WTC11 (cell line): ENCODE results near the gene CDH1. TPM values are rescaled to one million over a fixed set of nuclear protein-coding genes. Genes with fewer than 3 reads are reported as not detected.

ENCODE experiments used
- CBFB ChIP-seq: sonication (generic); formaldehyde crosslinking; IDR thresholded peaks from 2 replicates; pipeline ENCODE4 v1.8.1; 2022; ENCODE audit warnings: mild to moderate bottlenecking, low read depth, missing genetic modification reagents
- E2F1 ChIP-seq: sonication (generic); formaldehyde crosslinking; IDR thresholded peaks from 2 replicates; pipeline ENCODE4 v1.8.0; 2022; ENCODE audit warnings: mild to moderate bottlenecking, missing genetic modification reagents
- ELF4 ChIP-seq: sonication (generic); formaldehyde crosslinking; IDR thresholded peaks from 2 replicates; pipeline ENCODE4 v1.8.1; 2022; ENCODE audit warnings: low read depth, mild to moderate bottlenecking, moderate library complexity, missing genetic modification reagents
- ERG ChIP-seq: fragments of 250-450 bp; sonication (Bioruptor Pico); IDR thresholded peaks from 2 replicates; pipeline ENCODE4 v1.8.0; 2021; ENCODE audit warnings: mild to moderate bottlenecking
- FOXK1 ChIP-seq: sonication (generic); formaldehyde crosslinking; IDR thresholded peaks from 2 replicates; pipeline ENCODE4 v1.8.0; 2022; ENCODE audit warnings: mild to moderate bottlenecking, moderate library complexity, missing genetic modification reagents
- MAX ChIP-seq: sonication (generic); formaldehyde crosslinking; IDR thresholded peaks from 2 replicates; pipeline ENCODE4 v1.8.0; 2022; ENCODE audit warnings: mild to moderate bottlenecking, missing genetic modification reagents
- MXD4 ChIP-seq: fragments of 250-450 bp; sonication (Bioruptor Pico); IDR thresholded peaks from 2 replicates; pipeline ENCODE4 v1.8.0; 2021; ENCODE audit warnings: mild to moderate bottlenecking, moderate library complexity, borderline replicate concordance
- MYBL2 ChIP-seq: sonication (generic); formaldehyde crosslinking; IDR thresholded peaks from 2 replicates; pipeline ENCODE4 v1.8.1; 2023; ENCODE audit warnings: mild to moderate bottlenecking, moderate library complexity, missing genetic modification reagents
- NFYB ChIP-seq: sonication (generic); formaldehyde crosslinking; conservative IDR thresholded peaks from 2 replicates; pipeline ENCODE4 v1.8.0; 2022; ENCODE audit warnings: low read depth, missing genetic modification reagents
- TP53 ChIP-seq: sonication (generic); formaldehyde crosslinking; IDR thresholded peaks from 2 replicates; pipeline ENCODE4 v1.8.1; 2023; ENCODE audit warnings: mild to moderate bottlenecking, missing genetic modification reagents
- ZBTB21 ChIP-seq: sonication (generic); formaldehyde crosslinking; IDR thresholded peaks from 2 replicates; pipeline ENCODE4 v1.8.1; 2023; ENCODE audit warnings: mild to moderate bottlenecking, missing genetic modification reagents, borderline replicate concordance
- ZNF138 ChIP-seq: sonication (generic); formaldehyde crosslinking; conservative IDR thresholded peaks from 2 replicates; pipeline ENCODE4 v1.8.1; 2022; ENCODE audit warnings: mild to moderate bottlenecking, moderate library complexity, missing genetic modification reagents
- ZNF281 ChIP-seq: sonication (generic); formaldehyde crosslinking; IDR thresholded peaks from 2 replicates; pipeline ENCODE4 v1.8.0; 2023; ENCODE audit warnings: mild to moderate bottlenecking, missing genetic modification reagents
- ZNF317 ChIP-seq: sonication (generic); formaldehyde crosslinking; IDR thresholded peaks from 2 replicates; pipeline ENCODE4 v1.8.1; 2023; ENCODE audit warnings: low read depth, mild to moderate bottlenecking, moderate library complexity, missing genetic modification reagents, borderline replicate concordance
- ZNF416 ChIP-seq: fragments of 250-450 bp; sonication (Bioruptor Pico); IDR thresholded peaks from 2 replicates; pipeline ENCODE4 v1.9.0; 2021; ENCODE audit warnings: mild to moderate bottlenecking, inconsistent platforms
- total RNA-seq: library from RNA; stranded (reverse); gene quantifications from 3 replicates; pipeline ENCODE4 v1.2.3, GENCODE V29; 2021
- TF ChIP-seq, protein P1 (sequence below): sonication (generic); formaldehyde crosslinking; IDR thresholded peaks from 2 replicates; pipeline ENCODE4 v1.8.0; 2022; ENCODE audit warnings: mild to moderate bottlenecking, missing genetic modification reagents
- TF ChIP-seq, protein P2 (sequence below): sonication (generic); formaldehyde crosslinking; IDR thresholded peaks from 2 replicates; pipeline ENCODE4 v1.8.0; 2023; ENCODE audit warnings: missing genetic modification reagents, mild to moderate bottlenecking, borderline replicate concordance
- TF ChIP-seq, protein P3 (sequence below): sonication (generic); formaldehyde crosslinking; conservative IDR thresholded peaks from 2 replicates; pipeline ENCODE4 v1.8.1; 2023; ENCODE audit warnings: mild to moderate bottlenecking, low read depth, missing genetic modification reagents, moderate library complexity

CDH1 gene
- total RNA-seq, 1 experiment from 2014 or later, result 278 TPM

DNA sequence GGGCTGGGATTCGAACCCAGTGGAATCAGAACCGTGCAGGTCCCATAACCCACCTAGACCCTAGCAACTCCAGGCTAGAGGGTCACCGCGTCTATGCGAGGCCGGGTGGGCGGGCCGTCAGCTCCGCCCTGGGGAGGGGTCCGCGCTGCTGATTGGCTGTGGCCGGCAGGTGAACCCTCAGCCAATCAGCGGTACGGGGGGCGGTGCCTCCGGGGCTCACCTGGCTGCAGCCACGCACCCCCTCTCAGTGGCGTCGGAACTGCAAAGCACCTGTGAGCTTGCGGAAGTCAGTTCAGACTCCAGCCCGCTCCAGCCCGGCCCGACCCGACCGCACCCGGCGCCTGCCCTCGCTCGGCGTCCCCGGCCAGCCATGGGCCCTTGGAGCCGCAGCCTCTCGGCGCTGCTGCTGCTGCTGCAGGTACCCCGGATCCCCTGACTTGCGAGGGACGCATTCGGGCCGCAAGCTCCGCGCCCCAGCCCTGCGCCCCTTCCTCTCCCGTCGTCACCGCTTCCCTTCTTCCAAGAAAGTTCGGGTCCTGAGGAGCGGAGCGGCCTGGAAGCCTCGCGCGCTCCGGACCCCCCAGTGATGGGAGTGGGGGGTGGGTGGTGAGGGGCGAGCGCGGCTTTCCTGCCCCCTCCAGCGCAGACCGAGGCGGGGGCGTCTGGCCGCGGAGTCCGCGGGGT is at the start of gene CDH1 (continued):
- TF ChIP-seq, protein P1, sequence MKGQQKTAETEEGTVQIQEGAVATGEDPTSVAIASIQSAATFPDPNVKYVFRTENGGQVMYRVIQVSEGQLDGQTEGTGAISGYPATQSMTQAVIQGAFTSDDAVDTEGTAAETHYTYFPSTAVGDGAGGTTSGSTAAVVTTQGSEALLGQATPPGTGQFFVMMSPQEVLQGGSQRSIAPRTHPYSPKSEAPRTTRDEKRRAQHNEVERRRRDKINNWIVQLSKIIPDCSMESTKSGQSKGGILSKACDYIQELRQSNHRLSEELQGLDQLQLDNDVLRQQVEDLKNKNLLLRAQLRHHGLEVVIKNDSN (CRISPR knock-in tag), result peak; percentile 79
- TF ChIP-seq, protein P2, sequence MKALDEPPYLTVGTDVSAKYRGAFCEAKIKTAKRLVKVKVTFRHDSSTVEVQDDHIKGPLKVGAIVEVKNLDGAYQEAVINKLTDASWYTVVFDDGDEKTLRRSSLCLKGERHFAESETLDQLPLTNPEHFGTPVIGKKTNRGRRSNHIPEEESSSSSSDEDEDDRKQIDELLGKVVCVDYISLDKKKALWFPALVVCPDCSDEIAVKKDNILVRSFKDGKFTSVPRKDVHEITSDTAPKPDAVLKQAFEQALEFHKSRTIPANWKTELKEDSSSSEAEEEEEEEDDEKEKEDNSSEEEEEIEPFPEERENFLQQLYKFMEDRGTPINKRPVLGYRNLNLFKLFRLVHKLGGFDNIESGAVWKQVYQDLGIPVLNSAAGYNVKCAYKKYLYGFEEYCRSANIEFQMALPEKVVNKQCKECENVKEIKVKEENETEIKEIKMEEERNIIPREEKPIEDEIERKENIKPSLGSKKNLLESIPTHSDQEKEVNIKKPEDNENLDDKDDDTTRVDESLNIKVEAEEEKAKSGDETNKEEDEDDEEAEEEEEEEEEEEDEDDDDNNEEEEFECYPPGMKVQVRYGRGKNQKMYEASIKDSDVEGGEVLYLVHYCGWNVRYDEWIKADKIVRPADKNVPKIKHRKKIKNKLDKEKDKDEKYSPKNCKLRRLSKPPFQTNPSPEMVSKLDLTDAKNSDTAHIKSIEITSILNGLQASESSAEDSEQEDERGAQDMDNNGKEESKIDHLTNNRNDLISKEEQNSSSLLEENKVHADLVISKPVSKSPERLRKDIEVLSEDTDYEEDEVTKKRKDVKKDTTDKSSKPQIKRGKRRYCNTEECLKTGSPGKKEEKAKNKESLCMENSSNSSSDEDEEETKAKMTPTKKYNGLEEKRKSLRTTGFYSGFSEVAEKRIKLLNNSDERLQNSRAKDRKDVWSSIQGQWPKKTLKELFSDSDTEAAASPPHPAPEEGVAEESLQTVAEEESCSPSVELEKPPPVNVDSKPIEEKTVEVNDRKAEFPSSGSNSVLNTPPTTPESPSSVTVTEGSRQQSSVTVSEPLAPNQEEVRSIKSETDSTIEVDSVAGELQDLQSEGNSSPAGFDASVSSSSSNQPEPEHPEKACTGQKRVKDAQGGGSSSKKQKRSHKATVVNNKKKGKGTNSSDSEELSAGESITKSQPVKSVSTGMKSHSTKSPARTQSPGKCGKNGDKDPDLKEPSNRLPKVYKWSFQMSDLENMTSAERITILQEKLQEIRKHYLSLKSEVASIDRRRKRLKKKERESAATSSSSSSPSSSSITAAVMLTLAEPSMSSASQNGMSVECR, result peak; percentile 78; the same call in 1 of the 2 replicates
- TF ChIP-seq MYBL2 (0 out of 2 replicates have a peak, but pooled peaks have one; percentile 46), FOXK1 (0 out of 2 replicates have a peak, but pooled peaks have one; percentile 54), ZNF416 (0 out of 2 replicates have a peak, but pooled peaks have one; percentile 58), TP53 (CRISPR knock-in tag) (peak; percentile 95), MXD4 (no peak), ERG (CRISPR knock-in tag) (no peak), ZNF138 (peak; percentile 91; the same call in 1 of the 2 replicates), ELF4 (CRISPR knock-in tag) (no peak), ZNF317 (CRISPR knock-in tag) (0 out of 2 replicates have a peak, but pooled peaks have one; percentile 33), MAX (peak; percentile 74; the same call in 1 of the 2 replicates), NFYB (peak; percentile 95), E2F1 (0 out of 2 replicates have a peak, but pooled peaks have one; percentile 42), ZNF281 (CRISPR knock-in tag) (peak; percentile 44; the same call in 1 of the 2 replicates), CBFB (CRISPR knock-in tag) (peak; percentile 84; the same call in 1 of the 2 replicates), ZBTB21 (CRISPR knock-in tag) (peak; percentile 60; the same call in 1 of the 2 replicates)
- TF ChIP-seq, protein P3, sequence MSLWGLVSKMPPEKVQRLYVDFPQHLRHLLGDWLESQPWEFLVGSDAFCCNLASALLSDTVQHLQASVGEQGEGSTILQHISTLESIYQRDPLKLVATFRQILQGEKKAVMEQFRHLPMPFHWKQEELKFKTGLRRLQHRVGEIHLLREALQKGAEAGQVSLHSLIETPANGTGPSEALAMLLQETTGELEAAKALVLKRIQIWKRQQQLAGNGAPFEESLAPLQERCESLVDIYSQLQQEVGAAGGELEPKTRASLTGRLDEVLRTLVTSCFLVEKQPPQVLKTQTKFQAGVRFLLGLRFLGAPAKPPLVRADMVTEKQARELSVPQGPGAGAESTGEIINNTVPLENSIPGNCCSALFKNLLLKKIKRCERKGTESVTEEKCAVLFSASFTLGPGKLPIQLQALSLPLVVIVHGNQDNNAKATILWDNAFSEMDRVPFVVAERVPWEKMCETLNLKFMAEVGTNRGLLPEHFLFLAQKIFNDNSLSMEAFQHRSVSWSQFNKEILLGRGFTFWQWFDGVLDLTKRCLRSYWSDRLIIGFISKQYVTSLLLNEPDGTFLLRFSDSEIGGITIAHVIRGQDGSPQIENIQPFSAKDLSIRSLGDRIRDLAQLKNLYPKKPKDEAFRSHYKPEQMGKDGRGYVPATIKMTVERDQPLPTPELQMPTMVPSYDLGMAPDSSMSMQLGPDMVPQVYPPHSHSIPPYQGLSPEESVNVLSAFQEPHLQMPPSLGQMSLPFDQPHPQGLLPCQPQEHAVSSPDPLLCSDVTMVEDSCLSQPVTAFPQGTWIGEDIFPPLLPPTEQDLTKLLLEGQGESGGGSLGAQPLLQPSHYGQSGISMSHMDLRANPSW (CRISPR knock-in tag), result 0 out of 2 replicates have a peak, but pooled peaks have one; percentile 78
